ENCODE data around the gene FAM163A.

DNA sequence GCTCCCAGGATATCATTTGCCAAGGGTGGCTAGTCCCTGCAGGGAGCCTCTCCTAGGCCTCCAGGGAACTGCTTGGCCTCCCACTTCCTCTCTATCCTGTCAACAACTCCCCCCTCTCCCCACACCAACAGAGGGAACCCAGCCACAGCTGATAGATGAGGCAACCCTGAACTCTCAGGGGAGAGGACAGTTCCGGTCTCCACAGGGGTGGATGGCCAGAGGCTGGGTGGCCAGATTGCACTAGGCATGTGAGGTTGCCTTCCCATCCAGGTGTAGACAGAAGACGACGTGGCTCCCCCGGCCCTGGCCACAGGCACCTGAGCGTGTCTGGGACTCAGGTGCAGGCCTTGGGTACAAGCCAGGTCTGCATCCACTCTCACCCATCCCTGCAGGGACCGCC, 81.2 kb downstream of the FAM163A start:
- TF ChIP-seq, protein P1, sequence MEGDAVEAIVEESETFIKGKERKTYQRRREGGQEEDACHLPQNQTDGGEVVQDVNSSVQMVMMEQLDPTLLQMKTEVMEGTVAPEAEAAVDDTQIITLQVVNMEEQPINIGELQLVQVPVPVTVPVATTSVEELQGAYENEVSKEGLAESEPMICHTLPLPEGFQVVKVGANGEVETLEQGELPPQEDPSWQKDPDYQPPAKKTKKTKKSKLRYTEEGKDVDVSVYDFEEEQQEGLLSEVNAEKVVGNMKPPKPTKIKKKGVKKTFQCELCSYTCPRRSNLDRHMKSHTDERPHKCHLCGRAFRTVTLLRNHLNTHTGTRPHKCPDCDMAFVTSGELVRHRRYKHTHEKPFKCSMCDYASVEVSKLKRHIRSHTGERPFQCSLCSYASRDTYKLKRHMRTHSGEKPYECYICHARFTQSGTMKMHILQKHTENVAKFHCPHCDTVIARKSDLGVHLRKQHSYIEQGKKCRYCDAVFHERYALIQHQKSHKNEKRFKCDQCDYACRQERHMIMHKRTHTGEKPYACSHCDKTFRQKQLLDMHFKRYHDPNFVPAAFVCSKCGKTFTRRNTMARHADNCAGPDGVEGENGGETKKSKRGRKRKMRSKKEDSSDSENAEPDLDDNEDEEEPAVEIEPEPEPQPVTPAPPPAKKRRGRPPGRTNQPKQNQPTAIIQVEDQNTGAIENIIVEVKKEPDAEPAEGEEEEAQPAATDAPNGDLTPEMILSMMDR (IDR thresholded peaks at IDR 0.05) = no peak
- TF ChIP-seq POLR2A (IDR thresholded peaks at IDR 0.05) = no peak

Measured in uterus (tissue), 2 donors.